Esophagus muscularis mucosa (tissue), 4 donors: Measurements from ENCODE around the gene MAGEF1. TPM values are rescaled to one million over a fixed set of nuclear protein-coding genes. Genes with fewer than 3 reads are reported as not detected.

Experiments used
- DNase-seq: peaks from one replicate; pipeline ENCODE4 v3.0.0-alpha.2; 2017; ENCODE audit errors: extremely low spot score
- H3K27ac ChIP-seq, 4 donors: fragments of 200-600 bp; sonication (generic); replicated peaks in 1 of 4; 1 replicate in 3 of 4; 2 replicates in 1 of 4; pipeline ENCODE4 v1.5.1; 2016 to 2019; ENCODE audit warnings: mild to moderate bottlenecking in 1 of 4
- H3K27me3 ChIP-seq, 4 donors: fragments of 200-600 bp; sonication (generic); one replicate each; pipeline versions ENCODE4 v1.5.1 to v1.6.0; 2016 to 2019
- H3K36me3 ChIP-seq, 4 donors: fragments of 200-600 bp; sonication (generic); one replicate each; pipeline ENCODE4 v1.5.1; 2016 to 2019
- H3K4me1 ChIP-seq, 4 donors: fragments of 200-600 bp; sonication (generic); one replicate each; pipeline ENCODE4 v1.5.1; 2016 to 2019
- H3K4me3 ChIP-seq, 4 donors: fragments of 200-600 bp; sonication (generic); 1 replicate in 2 of 4; 2 replicates in 2 of 4; pipeline ENCODE4 v1.5.1; 2016 to 2019; ENCODE audit warnings: mild to moderate bottlenecking in 4 of 4, moderate library complexity in 1 of 4
- H3K9me3 ChIP-seq, 4 donors: fragments of 200-600 bp; sonication (generic); 1 replicate in 3 of 4; 2 replicates in 1 of 4; pipeline ENCODE4 v1.5.1; 2016 to 2019
- EP300 ChIP-seq: sonication (generic); formaldehyde crosslinking; IDR thresholded peaks from one replicate; pipeline ENCODE4 v1.6.1; 2017; ENCODE audit warnings: antibody characterized with exemption
- POLR2A ChIP-seq: fragments of 450-650 bp; IDR thresholded peaks from one replicate; pipeline ENCODE4 v1.6.1; 2017; ENCODE audit warnings: antibody characterized with exemption, moderate library complexity, mild to moderate bottlenecking, low read depth
- POLR2AphosphoS5 ChIP-seq, 2 donors: sonication (generic); formaldehyde crosslinking; IDR thresholded peaks; one replicate each; pipeline ENCODE4 v1.6.1; 2017; ENCODE audit warnings: antibody characterized with exemption in 2 of 2
- WGBS: methylation state at CpG from one replicate; pipeline ENCODE4 v1.1.5; 2018; 5-methylcytosine and 5-hydroxymethylcytosine counted together
- intact Hi-C: fragments of 100-400 bp; cut with DNase I; formaldehyde crosslinking; loops from one replicate; pipeline ENCODE4 v1.15.1; 2023
- total RNA-seq, 4 donors: library from RNA; depleted of rRNA; stranded (reverse); fragments of >200 nt; gene quantifications; one replicate each; pipeline versions ENCODE4 v1.1.0 to v1.2.1, GENCODE V29; 2016
- TF ChIP-seq, protein P1 (sequence below), 3 experiments: fragments of 200-600 bp in 2 of 3; fragments of 450-650 bp in 1 of 3; sonication (generic) in 2 of 3; IDR thresholded peaks; one replicate each; pipeline ENCODE4 v1.5.1; 2017 to 2019; ENCODE audit warnings: antibody characterized with exemption in 3 of 3, mild to moderate bottlenecking in 2 of 3, moderate library complexity in 1 of 3

MAGEF1 gene
- total RNA-seq, 4 donors from 2014 or later = 23.5 to 50.9 (median 34.1) TPM

DNA sequence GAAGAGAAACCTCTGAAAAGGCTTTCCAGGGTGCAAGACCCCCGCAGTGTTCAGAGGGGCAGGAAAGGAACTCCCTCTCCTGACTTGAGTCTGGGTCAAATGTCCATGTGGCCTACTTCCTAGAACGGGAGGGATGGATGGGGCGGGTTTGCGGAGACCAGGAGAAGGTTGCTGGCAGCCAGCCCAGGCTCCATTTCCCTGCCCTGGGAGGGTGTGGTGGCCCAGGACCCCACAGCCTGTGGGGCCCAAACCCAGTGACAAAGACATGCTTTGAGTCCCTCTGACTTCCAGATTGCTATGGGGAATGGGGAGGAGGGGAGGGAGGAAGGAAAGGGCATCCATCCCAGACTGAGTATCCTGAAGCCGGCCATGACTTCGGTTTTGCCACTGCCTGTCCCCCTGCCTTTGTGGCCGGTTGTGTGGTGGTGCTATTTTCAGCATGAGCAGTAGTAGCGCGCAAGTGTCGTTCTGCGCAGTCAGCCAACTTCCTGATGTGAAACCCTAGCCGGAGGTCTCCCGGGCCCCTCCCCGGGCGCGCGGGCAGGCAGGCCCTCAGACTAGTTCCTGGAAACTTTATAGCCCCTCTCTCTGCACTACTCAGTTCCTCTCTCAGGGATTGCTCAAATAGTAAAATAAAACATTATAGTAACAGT is 24.4 kb downstream of the MAGEF1 start:
- intact Hi-C loops = no loop called here
- H3K27ac ChIP-seq = peak overlapping the region in 2 of 4 donors; percentile 23 to 33
- peaks cover 16 to 44% (median 43%) of the 10 kb centered on the region in 4 donors for H3K4me1 ChIP-seq
- H3K9me3 ChIP-seq = no peaks in the 10 kb centered on the region
- no peak for DNase-seq
- TF ChIP-seq POLR2A = no peak
- no peak for TF ChIP-seq POLR2AphosphoS5 (IDR thresholded peaks at IDR 0.05)
- TF ChIP-seq, protein P1, sequence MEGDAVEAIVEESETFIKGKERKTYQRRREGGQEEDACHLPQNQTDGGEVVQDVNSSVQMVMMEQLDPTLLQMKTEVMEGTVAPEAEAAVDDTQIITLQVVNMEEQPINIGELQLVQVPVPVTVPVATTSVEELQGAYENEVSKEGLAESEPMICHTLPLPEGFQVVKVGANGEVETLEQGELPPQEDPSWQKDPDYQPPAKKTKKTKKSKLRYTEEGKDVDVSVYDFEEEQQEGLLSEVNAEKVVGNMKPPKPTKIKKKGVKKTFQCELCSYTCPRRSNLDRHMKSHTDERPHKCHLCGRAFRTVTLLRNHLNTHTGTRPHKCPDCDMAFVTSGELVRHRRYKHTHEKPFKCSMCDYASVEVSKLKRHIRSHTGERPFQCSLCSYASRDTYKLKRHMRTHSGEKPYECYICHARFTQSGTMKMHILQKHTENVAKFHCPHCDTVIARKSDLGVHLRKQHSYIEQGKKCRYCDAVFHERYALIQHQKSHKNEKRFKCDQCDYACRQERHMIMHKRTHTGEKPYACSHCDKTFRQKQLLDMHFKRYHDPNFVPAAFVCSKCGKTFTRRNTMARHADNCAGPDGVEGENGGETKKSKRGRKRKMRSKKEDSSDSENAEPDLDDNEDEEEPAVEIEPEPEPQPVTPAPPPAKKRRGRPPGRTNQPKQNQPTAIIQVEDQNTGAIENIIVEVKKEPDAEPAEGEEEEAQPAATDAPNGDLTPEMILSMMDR (IDR thresholded peaks at IDR 0.05) = no peak
- TF ChIP-seq EP300 = no peak
- H3K36me3 ChIP-seq = no peaks in the 10 kb centered on the region
- no peaks in the 10 kb centered on the region for H3K27me3 ChIP-seq
- WGBS = 38% methylated on average over 13 of the region's 17 CpGs
- H3K4me3 ChIP-seq = no peak overlapping the region

DNA sequence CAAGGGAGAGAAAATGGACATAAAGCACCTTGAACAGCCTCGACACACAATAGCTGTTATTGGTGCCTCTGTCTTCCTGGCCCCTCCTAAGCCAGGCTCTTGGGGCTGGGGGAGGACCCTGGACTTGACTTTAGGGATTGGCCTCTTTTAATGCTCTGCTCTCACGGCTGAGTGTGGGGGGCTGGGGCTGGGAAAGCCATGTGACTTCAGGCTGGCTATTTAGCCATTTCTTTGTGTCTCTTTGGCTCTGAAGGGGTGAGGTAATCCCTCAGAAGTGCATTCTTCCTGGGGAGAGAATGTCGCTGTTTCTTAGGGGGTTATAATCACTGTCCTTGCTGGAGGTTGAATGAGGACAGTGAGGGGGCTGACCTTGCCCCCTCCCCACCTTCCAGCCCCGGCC is 26.2 kb downstream of the MAGEF1 start:
- Histone ChIP-seq H3K4me1 (peaks cover 7 to 32% (median 27%) of the 10 kb centered on the region in 4 donors), H3K4me3 (no peak overlapping the region), H3K9me3 (no peaks in the 10 kb centered on the region), H3K36me3 (no peaks in the 10 kb centered on the region), H3K27ac (no peak overlapping the region), H3K27me3 (no peaks in the 10 kb centered on the region)
- 46% methylated on average over 4 of the region's 4 CpGs for whole genome bisulfite sequencing
- TF ChIP-seq EP300 (no peak), POLR2A (no peak), POLR2AphosphoS5 (IDR thresholded peaks at IDR 0.05) (no peak)
- TF ChIP-seq, protein P1 (IDR thresholded peaks at IDR 0.05) = no peak
- no peak for DNase-seq
- intact Hi-C loops = no loop called here

DNA sequence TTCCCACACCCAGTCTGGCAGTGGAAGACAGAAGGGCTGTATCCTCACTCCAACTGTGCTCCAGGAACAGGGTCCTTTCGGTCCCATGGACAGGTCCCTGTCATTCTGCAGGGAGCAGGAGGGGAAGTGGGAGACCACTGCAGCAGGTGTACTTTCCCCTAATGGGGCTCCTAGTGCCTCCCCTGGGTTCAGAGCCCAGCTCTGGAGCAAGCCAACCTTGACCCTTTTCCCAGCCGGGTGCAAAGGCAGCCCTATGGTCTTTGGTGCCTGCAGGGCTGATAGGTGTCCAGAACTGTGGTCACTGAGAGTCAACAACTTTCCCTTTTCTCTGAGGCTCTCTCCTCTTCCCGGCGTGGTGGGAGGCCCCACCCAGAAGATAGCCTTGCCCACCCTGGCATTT is 26.8 kb downstream of the MAGEF1 start:
- Histone ChIP-seq H3K4me3 (no peak overlapping the region), H3K9me3 (no peaks in the 10 kb centered on the region), H3K36me3 (no peaks in the 10 kb centered on the region), H3K27me3 (no peaks in the 10 kb centered on the region), H3K4me1 (peaks cover 7 to 32% (median 27%) of the 10 kb centered on the region in 4 donors), H3K27ac (no peak overlapping the region)
- intact Hi-C loops = no loop called here
- TF ChIP-seq, protein P1 (IDR thresholded peaks at IDR 0.05) = no peak
- TF ChIP-seq POLR2A (no peak), EP300 (no peak), POLR2AphosphoS5 (IDR thresholded peaks at IDR 0.05) (no peak)
- no peak for DNase-seq
- WGBS = 67% methylated on average over 4 of the region's 4 CpGs

DNA sequence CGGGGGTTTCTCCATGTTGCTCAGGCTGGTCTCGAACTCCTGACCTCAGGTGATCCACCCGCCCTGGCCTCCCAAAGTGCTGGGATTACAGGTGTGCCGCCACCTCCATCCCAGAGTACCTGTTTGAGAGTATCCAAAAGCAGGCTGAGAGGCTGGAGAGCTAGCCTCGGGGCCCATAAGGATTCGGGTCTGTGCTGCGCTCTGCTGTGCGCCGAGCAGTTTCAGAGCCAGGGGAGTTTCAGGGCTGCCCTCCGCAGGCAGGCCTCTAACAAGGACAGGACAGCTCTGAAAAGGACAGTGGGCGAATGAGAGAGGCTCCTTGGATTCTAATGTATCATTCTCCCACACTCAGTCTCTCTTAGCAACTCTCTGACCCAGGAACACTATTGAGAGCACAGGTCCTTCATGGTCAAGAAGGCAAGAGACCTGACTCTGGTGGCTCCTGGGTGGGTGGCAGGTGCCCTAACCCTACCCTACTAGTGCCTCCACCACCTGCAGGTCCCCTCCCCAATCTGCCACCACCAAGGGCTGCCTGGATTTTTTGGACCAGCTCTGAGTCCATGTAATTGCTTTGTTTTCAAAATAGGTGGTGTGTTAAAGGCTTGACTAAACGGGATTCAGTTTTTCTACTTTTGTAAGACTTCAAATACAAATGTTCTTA is 27.8 kb downstream of the MAGEF1 start:
- TF ChIP-seq POLR2A = no peak
- TF ChIP-seq, protein P1 (IDR thresholded peaks at IDR 0.05) = no peak
- no peak for TF ChIP-seq EP300
- no peak for TF ChIP-seq POLR2AphosphoS5 (IDR thresholded peaks at IDR 0.05)
- intact Hi-C loops = no loop called here
- H3K27me3 ChIP-seq = no peaks in the 10 kb centered on the region
- 94% methylated on average over 9 of the region's 12 CpGs for WGBS
- no peak for DNase-seq
- no peak overlapping the region for H3K4me3 ChIP-seq
- H3K36me3 ChIP-seq = no peaks in the 10 kb centered on the region
- H3K4me1 ChIP-seq = peaks cover 10 to 35% (median 29%) of the 10 kb centered on the region in 4 donors
- H3K27ac ChIP-seq = no peak overlapping the region
- H3K9me3 ChIP-seq = no peaks in the 10 kb centered on the region
